Mesothelial cell of epicardium (in vitro differentiated cells): ENCODE results near the gene MAGI2. TPM values are rescaled to one million over a fixed set of nuclear protein-coding genes. Genes with fewer than 3 reads are reported as not detected.
"Not testable (repeated sequence)": the region's sequence is repeated elsewhere in the genome, so short reads cannot be mapped to it uniquely, and the experiment has no call there.

Experiments
- DNase-seq, 2 experiments: peaks; one replicate each; pipeline ENCODE4 v3.0.0; 2021; ENCODE audit warnings: low spot score in 2 of 2; ENCODE audit not compliant: unreplicated experiment in 2 of 2
- H3K27ac Mint-ChIP-seq: 2 replicates; pipeline ENCODE4 v1.8.0; 2021; ENCODE audit warnings: mixed read lengths
- H3K27me3 Mint-ChIP-seq: 2 replicates; pipeline ENCODE4 v1.8.0; 2021; ENCODE audit warnings: low read depth, mixed read lengths
- H3K36me3 Mint-ChIP-seq: 2 replicates; pipeline ENCODE4 v1.8.0; 2021; ENCODE audit warnings: mixed read lengths
- H3K4me1 Mint-ChIP-seq: 2 replicates; pipeline ENCODE4 v1.8.0; 2021; ENCODE audit warnings: mixed read lengths
- H3K4me3 Mint-ChIP-seq: 2 replicates; pipeline ENCODE4 v1.8.0; 2021; ENCODE audit warnings: mild to moderate bottlenecking, moderate library complexity, mixed read lengths
- H3K9me3 Mint-ChIP-seq: 2 replicates; pipeline ENCODE4 v1.8.0; 2021; ENCODE audit warnings: mixed read lengths
- total RNA-seq: library from RNA; stranded (reverse); gene quantifications from 3 replicates; pipeline ENCODE4 v1.2.1, GENCODE V29; 2021
- TF ChIP-seq, protein P1 (sequence below): fragments of 200-600 bp; sonication (generic); IDR thresholded peaks from one replicate; pipeline ENCODE4 v1.5.0; 2021; ENCODE audit warnings: antibody characterized with exemption; ENCODE audit not compliant: unreplicated experiment

MAGI2 gene
- total RNA-seq, 1 donor from 2014 or later = 38.4 TPM

DNA sequence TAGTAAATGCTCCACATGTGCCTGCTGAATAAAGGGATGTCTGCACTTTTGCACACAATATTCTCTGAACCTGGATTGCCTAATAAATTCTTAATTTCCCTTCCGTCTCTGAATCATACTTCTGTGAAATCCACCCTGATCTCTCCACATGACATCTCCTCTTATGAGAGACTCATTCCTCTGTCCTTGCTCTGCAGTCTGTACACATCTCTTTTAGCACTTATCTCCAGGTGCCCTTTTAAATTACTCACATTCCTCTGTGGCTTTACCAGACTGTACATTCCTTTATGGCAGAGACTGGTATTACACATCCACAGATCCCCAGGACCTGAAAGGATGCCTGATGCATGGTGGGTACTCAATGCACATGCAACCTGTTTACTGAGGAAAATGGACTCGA is 1127.3 kb downstream of the MAGI2 start:
- TF ChIP-seq, protein P1, sequence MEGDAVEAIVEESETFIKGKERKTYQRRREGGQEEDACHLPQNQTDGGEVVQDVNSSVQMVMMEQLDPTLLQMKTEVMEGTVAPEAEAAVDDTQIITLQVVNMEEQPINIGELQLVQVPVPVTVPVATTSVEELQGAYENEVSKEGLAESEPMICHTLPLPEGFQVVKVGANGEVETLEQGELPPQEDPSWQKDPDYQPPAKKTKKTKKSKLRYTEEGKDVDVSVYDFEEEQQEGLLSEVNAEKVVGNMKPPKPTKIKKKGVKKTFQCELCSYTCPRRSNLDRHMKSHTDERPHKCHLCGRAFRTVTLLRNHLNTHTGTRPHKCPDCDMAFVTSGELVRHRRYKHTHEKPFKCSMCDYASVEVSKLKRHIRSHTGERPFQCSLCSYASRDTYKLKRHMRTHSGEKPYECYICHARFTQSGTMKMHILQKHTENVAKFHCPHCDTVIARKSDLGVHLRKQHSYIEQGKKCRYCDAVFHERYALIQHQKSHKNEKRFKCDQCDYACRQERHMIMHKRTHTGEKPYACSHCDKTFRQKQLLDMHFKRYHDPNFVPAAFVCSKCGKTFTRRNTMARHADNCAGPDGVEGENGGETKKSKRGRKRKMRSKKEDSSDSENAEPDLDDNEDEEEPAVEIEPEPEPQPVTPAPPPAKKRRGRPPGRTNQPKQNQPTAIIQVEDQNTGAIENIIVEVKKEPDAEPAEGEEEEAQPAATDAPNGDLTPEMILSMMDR = no peak
- no peak for DNase-seq
- Mint-ChIP-seq H3K27ac (no peak overlapping the region), H3K4me3 (no peak overlapping the region), H3K4me1 (peaks cover 5% of the 10 kb centered on the region), H3K36me3 (no peaks in the 10 kb centered on the region), H3K27me3 (no peaks in the 10 kb centered on the region), H3K9me3 (no peaks in the 10 kb centered on the region)

DNA sequence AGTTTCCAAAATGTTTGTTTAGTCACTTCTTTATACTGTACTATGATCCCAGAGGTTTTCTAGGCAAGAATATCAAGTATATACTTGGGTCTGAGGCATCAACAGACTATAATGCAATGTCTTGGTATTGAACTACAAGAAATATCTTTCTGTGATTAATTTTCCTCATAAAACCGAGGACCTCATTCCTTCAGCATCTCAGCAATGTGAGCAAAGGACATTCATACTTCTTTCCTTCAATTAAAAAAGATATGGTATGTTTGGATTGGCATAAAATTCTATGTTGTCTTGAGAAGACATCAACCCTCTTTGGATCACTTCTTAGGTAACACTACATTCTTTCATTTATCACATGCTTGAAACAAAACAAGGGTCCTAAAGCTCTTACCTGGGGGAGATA is 1130.3 kb downstream of the MAGI2 start:
- Mint-ChIP-seq H3K27me3 (peaks cover 7% of the 10 kb centered on the region), H3K27ac (peak overlapping the region; percentile 78), H3K4me1 (peaks cover 5% of the 10 kb centered on the region), H3K4me3 (no peak overlapping the region), H3K36me3 (peaks cover under 1% of the 10 kb centered on the region), H3K9me3 (peaks cover 18% of the 10 kb centered on the region)
- TF ChIP-seq, protein P1 = no peak
- DNase-seq = no peak

DNA sequence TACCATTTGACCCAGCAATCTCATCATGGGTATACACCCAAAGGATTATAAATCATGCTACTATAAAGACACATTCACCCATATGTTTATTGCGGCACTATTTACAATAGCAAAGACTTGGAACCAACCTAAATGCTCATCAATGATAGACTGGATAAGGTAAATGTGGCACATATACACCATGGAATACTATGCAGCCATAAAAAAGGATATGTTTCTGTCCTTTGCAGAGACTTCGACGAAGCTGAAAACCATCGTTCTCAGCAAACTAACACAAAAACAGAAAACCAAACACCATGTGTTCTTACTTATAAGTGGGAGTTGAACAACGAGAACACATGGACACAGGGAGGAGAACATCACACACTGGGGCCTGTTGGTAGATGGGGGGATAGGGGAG is 1131.2 kb downstream of the MAGI2 start:
- H3K4me1 Mint-ChIP-seq, H3K36me3 Mint-ChIP-seq, DNase-seq, H3K27ac Mint-ChIP-seq, H3K27me3 Mint-ChIP-seq, H3K4me3 Mint-ChIP-seq: not testable (repeated sequence)
- H3K9me3 Mint-ChIP-seq = peaks cover 19% of the 10 kb centered on the region

DNA sequence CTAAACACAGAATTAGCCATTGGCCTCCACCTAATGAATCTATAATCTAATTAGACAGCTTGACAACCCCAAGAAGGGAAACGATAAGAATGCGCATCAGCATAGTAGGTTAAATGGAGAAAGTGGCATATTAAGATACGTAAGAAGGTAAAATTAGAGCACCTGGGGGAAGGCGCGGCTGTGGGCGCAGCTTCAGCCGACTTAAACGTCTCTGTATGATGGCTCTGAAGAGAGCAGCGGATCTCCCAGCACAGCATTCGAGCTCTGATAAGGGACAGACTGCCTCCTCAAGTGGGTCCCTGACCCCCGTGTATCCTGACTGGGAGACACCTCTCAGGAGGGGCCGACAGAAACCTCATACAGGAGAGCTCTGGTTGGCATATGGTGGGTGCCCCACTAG is 1136.1 kb downstream of the MAGI2 start:
- H3K27me3 Mint-ChIP-seq = peaks cover 7% of the 10 kb centered on the region
- peaks cover 19% of the 10 kb centered on the region for H3K9me3 Mint-ChIP-seq
- TF ChIP-seq, protein P1 = no peak
- H3K27ac Mint-ChIP-seq = no peak overlapping the region
- DNase-seq = no peak
- H3K4me3 Mint-ChIP-seq = no peak overlapping the region
- no peaks in the 10 kb centered on the region for H3K4me1 Mint-ChIP-seq
- H3K36me3 Mint-ChIP-seq = peaks cover 1% of the 10 kb centered on the region

DNA sequence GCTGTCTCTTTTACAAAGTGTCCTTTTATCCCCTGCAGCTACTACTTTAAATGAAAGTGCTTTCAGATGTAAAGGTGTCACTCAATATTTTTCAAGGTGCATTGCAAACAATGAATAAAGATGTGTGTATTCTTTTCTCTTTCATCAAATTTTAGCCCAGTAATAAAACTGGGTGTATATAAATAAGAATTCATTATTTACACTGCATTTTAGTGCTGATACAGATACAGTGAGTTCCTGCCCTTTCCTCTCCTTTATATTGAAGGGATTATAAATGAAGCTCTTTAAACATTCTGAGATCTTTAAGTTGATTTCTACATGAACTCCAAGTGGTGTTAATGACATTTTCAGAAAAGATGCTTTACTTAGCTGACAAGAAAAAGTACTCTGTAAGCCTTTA is 1137.4 kb downstream of the MAGI2 start:
- Mint-ChIP-seq H3K9me3 (peaks cover 19% of the 10 kb centered on the region), H3K36me3 (peaks cover 1% of the 10 kb centered on the region), H3K4me1 (no peaks in the 10 kb centered on the region), H3K4me3 (no peak overlapping the region), H3K27me3 (peaks cover 7% of the 10 kb centered on the region), H3K27ac (no peak overlapping the region)
- DNase-seq = no peak
- TF ChIP-seq, protein P1 = no peak

DNA sequence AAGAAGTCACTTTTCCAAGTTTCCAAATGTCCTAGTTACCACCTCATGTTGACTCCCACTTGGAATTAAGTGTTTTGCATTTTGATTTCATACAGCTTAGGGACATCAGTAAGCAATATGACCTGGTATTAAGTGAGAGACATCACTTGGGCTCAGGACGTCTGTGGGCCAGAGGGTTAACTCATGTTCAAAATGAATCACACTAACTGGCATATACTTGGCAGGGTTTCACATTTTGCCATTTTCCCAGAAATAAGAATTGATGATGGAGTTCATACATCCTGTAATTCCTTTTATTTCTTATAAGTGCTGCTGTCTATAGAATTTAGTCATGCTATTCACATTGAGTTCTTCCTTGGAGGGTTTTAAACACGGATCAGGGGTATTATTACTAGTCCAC is 1138.3 kb downstream of the MAGI2 start:
- TF ChIP-seq, protein P1 = no peak
- no peak for DNase-seq
- Mint-ChIP-seq H3K4me1 (no peaks in the 10 kb centered on the region), H3K27ac (no peak overlapping the region), H3K4me3 (no peak overlapping the region), H3K27me3 (peaks cover 7% of the 10 kb centered on the region), H3K9me3 (peaks cover 15% of the 10 kb centered on the region), H3K36me3 (peaks cover 1% of the 10 kb centered on the region)
